Brain microvascular endothelial cell (primary cell): ENCODE results near the gene TMEM132D.

Experiments used
- DNase-seq: peaks from one replicate; pipeline ENCODE4 v3.0.0-alpha.2; 2020
- H3K27ac ChIP-seq: fragments of 250-450 bp; sonication (Bioruptor Pico); 2 replicates; pipeline ENCODE4 v1.5.1; 2020; ENCODE audit warnings: mild to moderate bottlenecking, moderate library complexity
- H3K27me3 ChIP-seq: fragments of 250-450 bp; sonication (Bioruptor Pico); replicated peaks from 2 replicates; pipeline ENCODE4 v1.5.1; 2020; ENCODE audit warnings: mild to moderate bottlenecking
- H3K36me3 ChIP-seq: fragments of 250-450 bp; sonication (Bioruptor Pico); replicated peaks from 2 replicates; pipeline ENCODE4 v1.5.1; 2020; ENCODE audit warnings: mild to moderate bottlenecking
- H3K4me3 ChIP-seq: 2 replicates; pipeline ENCODE4 v1.5.1; 2011; ENCODE audit warnings: low read depth, mild to moderate bottlenecking, control low read depth, low read length, moderate library complexity
- in situ Hi-C: cut with HindIII; loops from 2 replicates; pipeline ENCODE4 v1.10.0; 2017; ENCODE audit warnings: low sequenced_read_pairs, low pct_ligation_motif_present
- TF ChIP-seq, protein P1 (sequence below): IDR thresholded peaks from 2 replicates; pipeline ENCODE4 v1.5.1; 2011; ENCODE audit warnings: low read depth, mild to moderate bottlenecking, moderate library complexity, low read length, control low read depth, inconsistent platforms; ENCODE audit errors: missing control alignments

TMEM132D gene

DNA sequence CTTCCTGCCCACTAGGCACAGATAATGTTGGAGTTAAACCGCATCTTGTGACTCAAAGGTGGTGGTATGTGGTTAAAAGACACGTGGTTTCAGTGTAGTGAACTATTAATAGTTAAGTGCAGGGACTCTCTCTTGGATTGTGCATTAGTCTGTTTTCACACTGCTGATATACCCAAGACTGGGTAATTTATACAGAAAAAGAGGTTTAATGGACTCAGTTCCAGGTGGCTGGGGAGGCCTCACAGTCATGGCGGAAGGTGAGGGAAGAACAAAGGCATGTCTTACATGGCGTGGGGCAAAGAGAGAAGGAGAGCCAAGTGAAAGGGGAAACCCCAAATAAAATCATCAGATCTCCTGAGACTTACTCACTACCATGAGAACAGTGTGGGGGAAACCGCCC, 688.3 kb downstream of the TMEM132D start:
- Histone ChIP-seq H3K4me3 (no peak overlapping the region), H3K36me3 (no peaks in the 10 kb centered on the region), H3K27me3 (no peaks in the 10 kb centered on the region), H3K27ac (peak overlapping the region; percentile 55)
- peak; percentile 37 for DNase-seq
- TF ChIP-seq, protein P1, sequence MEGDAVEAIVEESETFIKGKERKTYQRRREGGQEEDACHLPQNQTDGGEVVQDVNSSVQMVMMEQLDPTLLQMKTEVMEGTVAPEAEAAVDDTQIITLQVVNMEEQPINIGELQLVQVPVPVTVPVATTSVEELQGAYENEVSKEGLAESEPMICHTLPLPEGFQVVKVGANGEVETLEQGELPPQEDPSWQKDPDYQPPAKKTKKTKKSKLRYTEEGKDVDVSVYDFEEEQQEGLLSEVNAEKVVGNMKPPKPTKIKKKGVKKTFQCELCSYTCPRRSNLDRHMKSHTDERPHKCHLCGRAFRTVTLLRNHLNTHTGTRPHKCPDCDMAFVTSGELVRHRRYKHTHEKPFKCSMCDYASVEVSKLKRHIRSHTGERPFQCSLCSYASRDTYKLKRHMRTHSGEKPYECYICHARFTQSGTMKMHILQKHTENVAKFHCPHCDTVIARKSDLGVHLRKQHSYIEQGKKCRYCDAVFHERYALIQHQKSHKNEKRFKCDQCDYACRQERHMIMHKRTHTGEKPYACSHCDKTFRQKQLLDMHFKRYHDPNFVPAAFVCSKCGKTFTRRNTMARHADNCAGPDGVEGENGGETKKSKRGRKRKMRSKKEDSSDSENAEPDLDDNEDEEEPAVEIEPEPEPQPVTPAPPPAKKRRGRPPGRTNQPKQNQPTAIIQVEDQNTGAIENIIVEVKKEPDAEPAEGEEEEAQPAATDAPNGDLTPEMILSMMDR: no peak
- in situ Hi-C loops: no loop called here

DNA sequence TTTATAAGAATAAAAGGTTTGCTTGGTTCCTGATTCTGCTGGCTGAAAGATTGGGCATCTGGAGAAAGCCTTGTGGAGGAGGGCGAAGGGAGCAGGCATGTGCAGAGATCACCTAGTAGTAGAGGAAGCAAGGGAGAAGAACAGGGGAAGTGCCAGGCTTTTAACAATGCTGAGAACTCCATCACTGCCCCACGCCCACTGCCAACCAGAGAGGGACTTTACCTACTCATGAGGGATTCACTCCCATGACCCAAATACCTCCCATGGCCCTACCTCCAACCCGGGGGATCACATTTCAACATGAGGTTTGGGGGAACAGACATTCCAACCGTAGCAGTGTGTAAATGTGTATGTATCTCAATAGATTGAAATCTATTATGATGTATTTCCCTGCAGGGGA, 690.3 kb downstream of the TMEM132D start:
- DNase-seq: no peak
- H3K27ac ChIP-seq: no peak overlapping the region
- no peaks in the 10 kb centered on the region for H3K36me3 ChIP-seq
- TF ChIP-seq, protein P1: no peak
- no peaks in the 10 kb centered on the region for H3K27me3 ChIP-seq
- in situ Hi-C loops: no loop called here
- no peak overlapping the region for H3K4me3 ChIP-seq

DNA sequence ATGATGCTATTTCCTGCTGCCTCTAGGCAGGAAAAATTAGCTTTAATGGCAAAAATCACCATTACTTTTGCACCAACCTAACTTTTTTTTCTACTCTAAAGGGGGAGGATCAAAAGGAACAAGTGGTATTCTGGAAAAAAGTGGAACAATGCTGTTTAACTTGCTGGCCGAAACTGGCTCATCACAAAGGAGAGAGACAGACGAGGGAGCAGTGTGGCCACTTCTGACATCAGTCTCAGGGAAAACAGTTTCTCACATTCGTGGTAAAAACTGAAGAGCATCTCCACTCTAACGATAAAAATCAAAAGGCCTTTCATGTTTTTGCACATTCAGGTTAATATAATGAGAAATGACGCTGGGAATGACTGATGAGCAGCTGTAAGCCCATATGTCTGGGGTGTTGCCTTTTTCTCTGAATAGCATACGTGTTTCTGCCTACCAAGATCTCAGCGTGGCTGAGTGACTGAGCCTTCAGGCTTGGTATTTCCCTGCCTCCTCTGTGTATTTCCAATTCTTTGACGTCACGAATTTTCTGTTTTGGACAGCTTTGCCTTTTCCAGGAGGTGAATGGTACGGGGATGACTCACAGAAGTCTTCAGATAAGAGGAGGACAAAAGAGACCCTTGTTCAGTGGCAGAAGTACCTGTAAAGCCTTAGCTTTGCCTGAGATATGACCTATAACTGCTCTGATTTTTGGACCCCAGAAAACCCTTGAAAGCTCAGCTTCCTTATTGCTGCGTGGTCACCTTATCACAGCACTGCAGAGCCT, 691.8 kb downstream of the TMEM132D start:
- TF ChIP-seq, protein P1: no peak
- in situ Hi-C loops: no loop called here
- Histone ChIP-seq H3K27ac (peak overlapping the region; percentile 44), H3K4me3 (no peak overlapping the region), H3K27me3 (no peaks in the 10 kb centered on the region), H3K36me3 (no peaks in the 10 kb centered on the region)
- peak; percentile 80 for DNase-seq

DNA sequence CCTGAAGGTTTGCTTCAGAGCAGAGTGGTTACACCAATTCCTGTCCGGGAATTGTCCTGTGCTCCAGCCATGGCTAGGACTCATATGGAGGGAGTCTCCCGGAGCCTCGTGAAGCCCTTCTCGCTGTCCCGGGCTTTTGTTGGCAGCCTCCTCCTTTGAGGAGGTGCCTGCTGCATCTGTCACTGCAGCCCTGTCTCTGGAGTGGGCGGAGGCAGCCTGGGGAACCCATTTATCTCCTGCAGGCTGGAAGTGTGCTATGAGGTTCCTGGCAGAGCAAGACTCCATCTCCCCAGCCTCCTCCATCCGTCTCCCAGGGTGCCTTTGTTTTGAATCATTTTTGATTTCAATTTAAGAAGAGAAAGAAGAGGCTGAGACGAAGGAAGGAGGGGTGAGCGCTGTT, 695.3 kb downstream of the TMEM132D start:
- Histone ChIP-seq H3K36me3 (no peaks in the 10 kb centered on the region), H3K27me3 (no peaks in the 10 kb centered on the region), H3K4me3 (no peak overlapping the region), H3K27ac (no peak overlapping the region)
- DNase-seq: no peak
- in situ Hi-C loops: no loop called here
- TF ChIP-seq, protein P1: no peak

DNA sequence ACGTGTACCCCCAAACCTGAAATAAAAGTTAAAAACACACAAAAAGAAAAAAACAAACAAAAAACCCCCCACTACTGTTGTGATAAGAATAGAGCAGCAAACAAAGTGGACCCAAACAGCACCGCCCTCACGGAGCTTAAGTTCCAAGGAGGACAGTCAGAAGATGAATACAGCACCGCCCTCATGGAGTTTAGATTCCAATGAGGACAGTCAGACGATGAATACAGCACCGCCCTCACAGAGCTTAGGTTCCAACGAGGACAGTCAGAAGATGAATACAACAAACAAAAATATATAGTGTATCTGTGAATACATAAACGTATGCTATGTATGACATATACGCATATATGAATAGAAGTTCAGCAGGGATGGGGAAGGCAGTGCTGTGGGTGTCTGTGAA, 696.7 kb downstream of the TMEM132D start:
- Histone ChIP-seq H3K27ac (no peak overlapping the region), H3K4me3 (no peak overlapping the region), H3K27me3 (no peaks in the 10 kb centered on the region), H3K36me3 (no peaks in the 10 kb centered on the region)
- in situ Hi-C loops: no loop called here
- no peak for DNase-seq
- TF ChIP-seq, protein P1: no peak

DNA sequence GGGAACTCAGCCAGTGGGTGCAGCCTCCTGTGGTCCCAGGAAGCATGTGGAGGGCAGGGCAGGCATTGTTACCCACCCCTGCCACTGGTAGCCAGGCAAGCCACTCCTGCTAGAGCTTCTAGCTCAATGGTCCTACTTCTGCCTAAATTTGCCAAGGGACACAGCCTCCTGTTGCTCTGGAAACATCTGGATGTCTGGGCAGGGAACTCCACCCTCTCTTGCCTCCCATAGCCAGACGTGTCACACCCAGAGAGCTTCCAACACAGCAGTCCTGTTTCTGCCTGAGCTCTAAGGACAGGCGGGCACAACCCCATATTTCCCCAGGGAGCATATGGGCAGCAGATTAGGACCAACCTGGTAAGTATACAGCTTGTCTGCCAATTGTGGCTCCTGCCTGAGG, 700.4 kb downstream of the TMEM132D start:
- no peak overlapping the region for H3K4me3 ChIP-seq
- no peak overlapping the region for H3K27ac ChIP-seq
- no peaks in the 10 kb centered on the region for H3K27me3 ChIP-seq
- TF ChIP-seq, protein P1: no peak
- no peaks in the 10 kb centered on the region for H3K36me3 ChIP-seq
- no peak for DNase-seq
- in situ Hi-C loops: no loop called here
